Spleen (tissue), 7 donors: ENCODE results near the gene ABCG1.

Source experiments
- CTCF ChIP-seq, 11 experiments: fragments of 200-600 bp in 7 of 11; fragments of 450-650 bp in 4 of 11; sonication (generic) in 4 of 11; IDR thresholded peaks in 8 of 11; conservative IDR thresholded peaks in 3 of 11; 1 replicate in 7 of 11; 2 replicates in 4 of 11; pipeline versions ENCODE4 v1.4.0 to v1.8.0; 2016 to 2021; ENCODE audit warnings: antibody characterized with exemption in 11 of 11, inconsistent platforms in 4 of 11, mild to moderate bottlenecking in 1 of 11
- POLR2A ChIP-seq, 3 donors: fragments of 450-650 bp; IDR thresholded peaks; one replicate each; pipeline ENCODE4 v1.5.1; 2017; ENCODE audit warnings: antibody characterized with exemption in 3 of 3, mild to moderate bottlenecking in 1 of 3
- POLR2AphosphoS5 ChIP-seq, 3 donors: sonication (generic); formaldehyde crosslinking; IDR thresholded peaks; one replicate each; pipeline ENCODE4 v1.5.1; 2017; ENCODE audit warnings: antibody characterized with exemption in 3 of 3
- donor health status: DM: no; HTN: no; CAD: no; lungs with moderate emphysema.
- donor health status: DM: no; HTN: no; CAD: no.
- donor health status: DM: no; HTN: no; CAD: no.

GRCh38 chr21:42286416-42286815, 67.5 kb downstream of the ABCG1 start:
- TF ChIP-seq CTCF (IDR thresholded peaks at IDR 0.05 in 8 of 11, conservative IDR thresholded peaks at IDR 0.05 in 3 of 11) (no peak), POLR2A (IDR thresholded peaks at IDR 0.05) (no peak), POLR2AphosphoS5 (IDR thresholded peaks at IDR 0.05) (no peak)
